Mesendoderm (in vitro differentiated cells): ENCODE data around the gene ADARB2.
A peak's percentile ranks its signal among the peaks of the same experiment; 100 is the strongest.

Experiments used
- DNase-seq: peaks from one replicate; pipeline ENCODE4 v3.0.0; 2013
- H2AK5ac ChIP-seq: 2 replicates; pipeline ENCODE4 v1.6.1; 2013; ENCODE audit warnings: low read length, inconsistent platforms
- H2BK120ac ChIP-seq: 2 replicates; pipeline ENCODE4 v1.6.1; 2013; ENCODE audit warnings: low read depth, mild to moderate bottlenecking, low read length, moderate library complexity, mixed read lengths
- H2BK15ac ChIP-seq: replicated peaks from 2 replicates; pipeline ENCODE4 v1.6.1; 2013; ENCODE audit warnings: low read depth, mild to moderate bottlenecking, moderate library complexity
- H2BK5ac ChIP-seq: 2 replicates; pipeline ENCODE4 v1.6.1; 2013; ENCODE audit warnings: low read length, inconsistent platforms
- H3K18ac ChIP-seq: 2 replicates; pipeline ENCODE4 v1.6.1; 2013; ENCODE audit warnings: mild to moderate bottlenecking, low read length, mixed read lengths
- H3K23ac ChIP-seq: one replicate; pipeline ENCODE4 v1.6.1; 2013; ENCODE audit warnings: low read length
- H3K27ac ChIP-seq: 2 replicates; pipeline ENCODE4 v1.5.1; 2013; ENCODE audit warnings: low read depth, mild to moderate bottlenecking, inconsistent platforms, low read length, moderate library complexity
- H3K27me3 ChIP-seq: 2 replicates; pipeline ENCODE4 v1.6.1; 2013; ENCODE audit warnings: low read length, control low read depth, mild to moderate bottlenecking, inconsistent platforms; ENCODE audit not compliant: insufficient read depth, poor library complexity
- H3K36me3 ChIP-seq: 2 replicates; pipeline ENCODE4 v1.6.1; 2013; ENCODE audit warnings: low read length, inconsistent platforms; ENCODE audit not compliant: control insufficient read depth, insufficient read depth
- H3K4ac ChIP-seq: one replicate; pipeline ENCODE4 v1.6.1; 2013; ENCODE audit warnings: low read depth, mild to moderate bottlenecking, low read length, moderate library complexity
- H3K4me1 ChIP-seq: 2 replicates; pipeline ENCODE4 v1.6.1; 2013; ENCODE audit warnings: low read depth, low read length, inconsistent platforms; ENCODE audit not compliant: control insufficient read depth
- H3K4me2 ChIP-seq: 2 replicates; pipeline ENCODE4 v1.6.1; 2013; ENCODE audit warnings: low read length
- H3K4me3 ChIP-seq: 2 replicates; pipeline ENCODE4 v1.5.1; 2013; ENCODE audit warnings: mild to moderate bottlenecking, low read length
- H3K56ac ChIP-seq: one replicate; pipeline ENCODE4 v1.6.1; 2013; ENCODE audit warnings: low read length
- H3K79me1 ChIP-seq: 2 replicates; pipeline ENCODE4 v1.6.1; 2013; ENCODE audit warnings: low read length, inconsistent platforms
- H3K79me2 ChIP-seq: 2 replicates; pipeline ENCODE4 v1.6.1; 2013; ENCODE audit warnings: mild to moderate bottlenecking, low read length; ENCODE audit not compliant: control insufficient read depth, insufficient read depth
- H3K9ac ChIP-seq: 2 replicates; pipeline ENCODE4 v1.6.1; 2013; ENCODE audit warnings: low read length, inconsistent platforms
- H4K5ac ChIP-seq: one replicate; pipeline ENCODE4 v1.6.1; 2013; ENCODE audit warnings: low read length
- H4K8ac ChIP-seq: one replicate; pipeline ENCODE4 v1.6.1; 2013; ENCODE audit warnings: low read depth, mild to moderate bottlenecking, control low read depth, low read length, moderate library complexity
- WGBS: extraction: QIAGEN DNeasy Blood & Tissue Kit; methylation state at CpG from one replicate; pipeline ENCODE4 v1.1.7; 2013; ENCODE audit warnings: low lambda C conversion rate, missing lambda C conversion rate; ENCODE audit not compliant: insufficient coverage; ENCODE audit errors: extremely low coverage; 5-methylcytosine and 5-hydroxymethylcytosine counted together

Gene ADARB2

DNA sequence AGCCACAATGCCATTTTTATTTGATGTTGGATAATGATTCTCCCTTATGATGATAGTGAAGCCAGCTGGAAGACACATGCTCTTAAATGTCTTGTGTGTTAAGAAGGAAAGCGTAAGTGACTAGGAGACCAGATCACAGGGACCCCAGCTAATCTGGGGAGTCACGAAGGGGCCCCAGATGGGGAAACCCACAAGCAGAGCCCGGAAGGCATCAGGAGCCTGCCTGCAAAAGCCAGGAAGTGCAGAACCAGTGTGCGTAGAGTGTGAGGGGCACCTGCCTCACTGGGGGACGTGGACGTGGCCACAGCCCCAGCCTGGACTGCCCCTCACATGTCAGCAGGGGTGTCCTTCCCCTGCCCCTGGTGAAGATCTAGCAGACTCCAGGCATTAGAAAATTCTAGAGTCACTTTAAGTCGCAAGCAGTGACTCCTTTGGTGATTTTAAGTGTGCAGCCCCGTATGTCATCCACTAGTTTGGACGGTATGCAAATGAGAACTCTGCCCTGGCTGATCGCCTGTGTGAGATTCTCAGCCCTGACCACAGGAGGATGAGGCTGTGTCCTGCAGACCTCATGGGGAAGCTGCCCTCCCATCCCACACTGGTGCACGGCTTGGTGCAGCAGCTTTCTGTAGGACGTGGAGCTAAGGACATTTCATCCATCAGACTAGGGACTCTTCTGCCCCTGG is 438.1 kb downstream of the ADARB2 start:
- no peak overlapping the region for H3K9ac ChIP-seq
- no peaks in the 10 kb centered on the region for H3K27me3 ChIP-seq
- H4K5ac ChIP-seq, result no peak overlapping the region
- H3K23ac ChIP-seq, result no peak overlapping the region
- H3K4me2 ChIP-seq, result no peak overlapping the region
- no peak overlapping the region for H3K56ac ChIP-seq
- H3K79me1 ChIP-seq, result no peaks in the 10 kb centered on the region
- no peak for DNase-seq
- no peak overlapping the region for H2BK120ac ChIP-seq
- H2AK5ac ChIP-seq, result no peak overlapping the region
- no peak overlapping the region for H2BK5ac ChIP-seq
- H2BK15ac ChIP-seq, result no peak overlapping the region
- no peak overlapping the region for H4K8ac ChIP-seq
- H3K4me1 ChIP-seq, result no peaks in the 10 kb centered on the region
- WGBS, result no CpG with 5 or more reads among the region's 12 CpGs
- no peaks in the 10 kb centered on the region for H3K36me3 ChIP-seq
- no peak overlapping the region for H3K4ac ChIP-seq
- H3K79me2 ChIP-seq, result no peaks in the 10 kb centered on the region
- no peak overlapping the region for H3K4me3 ChIP-seq
- H3K18ac ChIP-seq, result no peak overlapping the region
- no peak overlapping the region for H3K27ac ChIP-seq

GRCh38 chr10:1297566-1298301 is 439.6 kb downstream of the ADARB2 start:
- no peaks in the 10 kb centered on the region for H3K36me3 ChIP-seq
- H3K79me1 ChIP-seq, result no peaks in the 10 kb centered on the region
- no peak overlapping the region for H3K18ac ChIP-seq
- no peak overlapping the region for H2BK120ac ChIP-seq
- no peaks in the 10 kb centered on the region for H3K79me2 ChIP-seq
- no peaks in the 10 kb centered on the region for H3K4me1 ChIP-seq
- H4K5ac ChIP-seq, result no peak overlapping the region
- H4K8ac ChIP-seq, result no peak overlapping the region
- no peak overlapping the region for H3K23ac ChIP-seq
- no peak overlapping the region for H3K4me2 ChIP-seq
- H2AK5ac ChIP-seq, result no peak overlapping the region
- H2BK5ac ChIP-seq, result no peak overlapping the region
- no peak overlapping the region for H3K9ac ChIP-seq
- H3K4ac ChIP-seq, result no peak overlapping the region
- peak; percentile 70 for DNase-seq
- H3K4me3 ChIP-seq, result no peak overlapping the region
- WGBS, result no CpG with 5 or more reads among the region's 14 CpGs
- H2BK15ac ChIP-seq, result no peak overlapping the region
- H3K56ac ChIP-seq, result no peak overlapping the region
- H3K27me3 ChIP-seq, result no peaks in the 10 kb centered on the region
- H3K27ac ChIP-seq, result no peak overlapping the region

GRCh38 chr10:1295756-1296480 is 441.4 kb downstream of the ADARB2 start:
- Histone ChIP-seq H3K18ac (no peak overlapping the region), H3K9ac (no peak overlapping the region), H3K23ac (no peak overlapping the region), H3K56ac (no peak overlapping the region), H4K8ac (no peak overlapping the region), H3K36me3 (no peaks in the 10 kb centered on the region), H4K5ac (no peak overlapping the region), H2AK5ac (no peak overlapping the region), H3K27me3 (no peaks in the 10 kb centered on the region), H3K4ac (no peak overlapping the region), H3K79me1 (no peaks in the 10 kb centered on the region), H3K4me3 (no peak overlapping the region), H3K27ac (no peak overlapping the region), H3K79me2 (no peaks in the 10 kb centered on the region), H2BK5ac (no peak overlapping the region), H3K4me1 (no peaks in the 10 kb centered on the region), H3K4me2 (no peak overlapping the region), H2BK15ac (no peak overlapping the region), H2BK120ac (no peak overlapping the region)
- no peak for DNase-seq
- no CpG with 5 or more reads among the region's 7 CpGs for WGBS

- Histone ChIP-seq H3K4me1 (no peaks in the 10 kb centered on the region), H2AK5ac (no peak overlapping the region), H3K4ac (no peak overlapping the region), H3K4me2 (no peak overlapping the region), H3K79me2 (no peaks in the 10 kb centered on the region), H2BK15ac (no peak overlapping the region), H3K23ac (no peak overlapping the region), H3K36me3 (no peaks in the 10 kb centered on the region), H3K79me1 (no peaks in the 10 kb centered on the region), H3K56ac (no peak overlapping the region), H4K8ac (no peak overlapping the region), H3K9ac (no peak overlapping the region), H3K18ac (no peak overlapping the region), H2BK120ac (no peak overlapping the region), H3K4me3 (no peak overlapping the region), H4K5ac (no peak overlapping the region), H2BK5ac (no peak overlapping the region), H3K27me3 (no peaks in the 10 kb centered on the region), H3K27ac (no peak overlapping the region)
- DNase-seq, result no peak
- WGBS, result no CpG with 5 or more reads among the region's 7 CpGs
Observed at GRCh38 chr10:1294748-1295147, 442.6 kb downstream of the ADARB2 start.

DNA sequence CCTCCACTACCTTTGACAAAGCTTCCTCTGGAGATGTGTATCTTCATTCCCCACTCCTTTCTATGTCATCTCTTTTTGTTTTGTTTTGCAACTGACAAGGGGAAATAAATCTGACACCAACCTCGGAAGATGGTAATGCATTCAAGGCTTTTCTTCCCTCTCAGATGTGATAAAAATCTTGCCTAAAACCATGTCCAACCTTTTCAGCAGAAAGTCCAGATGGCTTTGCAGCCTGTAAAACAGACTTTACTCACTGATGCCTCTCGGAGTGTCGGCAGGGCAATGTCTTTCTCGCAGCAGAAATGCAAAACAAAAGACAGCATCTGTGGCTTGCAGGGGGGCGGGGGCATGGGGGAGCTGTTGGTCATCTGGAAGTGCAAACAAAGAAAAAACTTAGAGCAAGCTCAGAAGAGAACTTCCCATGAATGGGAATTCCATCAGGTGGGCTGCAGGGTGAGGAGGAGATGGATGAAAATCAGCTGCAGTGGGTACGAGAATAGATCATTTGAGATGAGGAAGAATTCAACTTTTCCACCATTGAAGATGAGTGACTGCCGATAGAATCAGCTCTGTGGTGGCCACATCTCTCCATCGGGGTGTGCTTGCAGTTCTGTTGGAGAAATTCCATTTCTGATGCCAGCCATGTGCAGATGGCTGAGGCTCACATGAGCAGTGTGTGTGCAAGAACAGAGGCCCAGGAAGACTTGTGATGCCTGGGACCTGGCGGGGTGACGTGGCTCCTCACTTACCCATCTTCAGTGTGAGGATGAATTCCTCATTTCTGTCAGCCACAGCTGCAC is 443.5 kb downstream of the ADARB2 start:
- H3K4ac ChIP-seq, result no peak overlapping the region
- H3K27me3 ChIP-seq, result no peaks in the 10 kb centered on the region
- no peak overlapping the region for H3K27ac ChIP-seq
- H3K9ac ChIP-seq, result no peak overlapping the region
- no peak overlapping the region for H3K23ac ChIP-seq
- no peak overlapping the region for H2BK5ac ChIP-seq
- peak; percentile 44 for DNase-seq
- no peak overlapping the region for H3K4me2 ChIP-seq
- no peak overlapping the region for H3K18ac ChIP-seq
- no peaks in the 10 kb centered on the region for H3K36me3 ChIP-seq
- no peak overlapping the region for H2BK120ac ChIP-seq
- H3K4me3 ChIP-seq, result no peak overlapping the region
- no peaks in the 10 kb centered on the region for H3K79me1 ChIP-seq
- H4K5ac ChIP-seq, result no peak overlapping the region
- H3K4me1 ChIP-seq, result no peaks in the 10 kb centered on the region
- H3K79me2 ChIP-seq, result no peaks in the 10 kb centered on the region
- no peak overlapping the region for H2AK5ac ChIP-seq
- H3K56ac ChIP-seq, result no peak overlapping the region
- no CpG with 5 or more reads among the region's 10 CpGs for WGBS
- no peak overlapping the region for H4K8ac ChIP-seq
- no peak overlapping the region for H2BK15ac ChIP-seq
